GM19438 (cell line): ENCODE results near the gene PKN2.

ENCODE experiments used
- ATAC-seq: cut with Tn5 transposase; IDR thresholded peaks from one replicate; pipeline ENCODE4 v1.9.1; 2021; ENCODE audit warnings: low read depth; ENCODE audit not compliant: unreplicated experiment

PKN2 gene

DNA sequence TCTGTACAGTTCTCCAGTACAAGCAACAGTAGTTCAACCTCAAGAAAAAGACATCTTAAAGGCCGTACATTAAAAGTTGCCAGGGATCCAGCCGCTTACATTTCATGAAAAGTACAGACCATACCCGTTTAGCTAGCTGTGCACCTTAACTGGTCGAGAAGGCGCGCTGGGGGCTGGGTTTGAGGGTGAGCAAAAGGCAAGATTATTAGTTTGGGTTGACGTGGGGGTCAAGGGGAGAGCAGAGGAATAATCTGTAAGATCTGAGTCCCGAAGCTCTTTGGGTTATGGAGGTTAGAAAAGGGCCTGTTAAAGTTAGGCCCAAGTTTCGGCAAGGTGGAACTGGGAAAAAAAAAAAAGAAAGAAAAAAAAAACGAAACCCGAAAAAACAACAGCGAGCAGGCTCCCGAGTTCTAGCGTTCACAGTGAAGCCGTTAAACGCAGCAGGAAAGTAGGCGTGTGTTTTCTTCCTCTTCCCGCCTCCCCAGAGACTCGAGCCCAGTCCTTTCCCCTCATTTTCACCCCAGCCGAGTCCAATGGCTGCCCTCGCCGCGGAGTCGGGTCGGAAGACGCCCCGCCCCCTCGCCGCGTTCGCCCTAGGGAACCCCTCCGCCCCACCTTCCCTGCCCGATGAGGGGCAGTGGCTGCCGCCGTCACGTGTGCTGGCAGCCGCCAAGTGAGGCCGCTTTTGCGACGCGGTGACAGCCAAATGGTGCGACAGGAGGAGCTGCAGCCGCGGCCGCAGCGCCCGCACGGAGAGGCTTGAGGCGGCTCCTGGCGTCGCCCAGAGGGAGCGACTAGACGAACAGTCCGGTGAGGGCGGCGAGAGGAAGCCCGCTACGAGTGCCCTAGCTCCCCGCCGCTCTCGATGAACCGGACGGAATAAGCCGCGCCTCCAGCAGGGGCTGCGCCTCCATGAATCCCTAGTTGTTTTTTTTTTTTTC lies at the start of gene PKN2:
Gene PKN2, plus strand, starts transcription at position 733 of the 941 bp plus-strand sequence. CDS start 308 bp downstream, outside the sequence.
- ATAC-seq, result peak; percentile 87

DNA sequence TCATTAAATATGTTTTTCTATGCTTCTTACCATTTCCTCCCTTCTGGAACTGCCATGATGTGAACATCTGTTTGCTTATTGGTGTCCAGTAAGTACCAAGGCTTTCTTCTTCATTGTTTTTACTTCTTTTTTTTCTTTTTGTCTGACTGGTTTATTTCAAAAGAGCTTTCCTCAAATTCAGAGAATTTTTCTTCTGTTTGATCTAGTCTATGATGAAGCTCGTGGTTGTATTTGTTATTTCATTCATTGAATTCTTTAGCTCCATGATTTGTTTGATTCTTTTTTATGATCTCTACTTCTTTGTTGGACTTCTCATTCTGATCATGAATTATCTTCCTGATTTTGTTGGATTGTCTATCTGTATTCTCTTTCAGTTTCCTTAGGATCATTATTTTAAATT lies 49.5 kb upstream of the PKN2 start:
- ATAC-seq, result no peak

DNA sequence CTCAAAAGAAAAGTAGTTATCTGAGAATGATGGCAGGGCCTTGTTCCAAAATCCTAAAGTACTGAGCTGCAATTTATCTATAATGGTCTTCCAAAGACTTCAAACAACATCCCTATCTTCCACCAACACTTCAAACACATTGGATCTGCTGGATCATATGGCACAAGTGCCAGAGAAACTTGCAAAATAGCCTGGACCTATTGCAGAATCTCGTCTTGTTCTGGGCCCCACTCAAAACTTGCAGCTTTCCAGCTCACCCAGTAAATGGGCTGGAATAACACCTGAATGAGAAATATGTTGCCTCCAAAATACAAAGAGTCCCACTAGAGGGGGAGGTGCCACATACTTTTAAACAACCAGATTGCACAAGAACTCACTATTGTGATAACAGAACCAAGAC lies 44.0 kb upstream of the PKN2 start:
- ATAC-seq, result no peak

DNA sequence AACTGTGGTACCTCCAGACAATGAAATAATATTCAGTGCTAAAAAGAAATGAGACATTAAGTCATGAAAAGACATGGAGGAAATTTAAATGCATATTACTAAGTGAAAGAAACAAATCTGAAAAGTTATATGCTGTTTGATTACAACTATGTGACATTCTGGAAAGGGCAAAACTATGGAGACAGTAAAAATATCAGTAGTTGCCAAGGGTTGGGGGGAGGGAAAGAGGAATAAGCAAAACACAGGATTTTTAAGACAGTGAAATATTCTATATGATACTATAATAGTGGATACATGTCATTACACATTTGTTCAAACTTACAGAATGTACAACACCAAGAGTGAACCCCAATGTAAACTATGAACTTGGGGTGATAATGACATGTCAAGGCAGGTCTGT lies 38.2 kb upstream of the PKN2 start:
- no peak for ATAC-seq

DNA sequence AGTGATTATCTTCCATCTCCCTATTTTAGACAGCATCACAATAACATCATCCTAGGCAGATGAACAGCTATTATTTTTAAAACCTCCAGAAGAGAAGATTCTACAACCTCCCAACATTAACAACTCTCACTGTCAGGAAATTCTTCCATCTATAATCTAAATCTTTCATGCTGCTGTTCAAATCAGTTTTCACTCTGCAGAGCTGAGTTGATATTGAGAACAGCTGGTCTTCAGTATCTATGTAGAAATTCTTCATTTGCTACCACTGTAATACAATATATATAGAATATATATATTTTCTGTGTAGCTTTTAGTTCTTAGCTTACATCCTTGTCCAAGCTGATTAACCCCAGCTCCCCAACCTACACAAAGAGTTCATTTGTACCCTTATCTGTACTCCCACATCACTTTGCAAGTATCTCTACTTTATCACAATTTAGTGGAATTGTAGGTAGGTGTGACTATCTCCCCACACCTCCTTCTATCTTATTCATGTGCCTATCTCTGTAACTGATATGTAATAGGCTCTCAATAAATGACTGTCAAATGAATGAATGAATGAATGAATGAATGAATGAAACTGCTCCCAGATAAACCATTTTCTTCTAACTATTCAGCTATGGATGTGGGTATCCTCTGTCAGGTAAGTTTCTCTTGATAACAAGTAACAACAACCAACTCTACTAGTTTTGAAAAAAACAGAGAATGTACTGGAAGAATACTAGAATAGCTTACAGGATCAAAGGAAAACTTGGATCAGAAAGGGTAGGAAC lies 37.4 kb upstream of the PKN2 start:
- ATAC-seq, result no peak

DNA sequence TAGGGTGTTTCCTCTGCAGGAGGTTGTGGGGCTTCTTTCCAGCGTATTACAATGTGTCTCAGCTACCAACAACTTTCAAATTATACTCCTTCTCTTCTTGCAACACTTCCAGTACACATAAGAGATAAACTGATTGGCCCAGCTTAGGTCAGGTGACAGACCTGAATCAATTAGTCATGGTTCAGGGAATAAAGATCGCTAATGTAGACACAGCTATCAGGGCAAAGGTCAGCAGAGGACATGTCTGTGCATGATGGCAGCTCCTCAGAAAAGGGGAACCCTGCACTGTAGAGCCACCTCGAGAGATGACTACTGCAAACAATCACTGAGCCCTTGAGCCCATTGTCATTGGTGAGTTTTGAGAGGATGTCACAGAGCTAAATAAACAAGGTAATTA lies 36.8 kb upstream of the PKN2 start:
- ATAC-seq, result no peak

DNA sequence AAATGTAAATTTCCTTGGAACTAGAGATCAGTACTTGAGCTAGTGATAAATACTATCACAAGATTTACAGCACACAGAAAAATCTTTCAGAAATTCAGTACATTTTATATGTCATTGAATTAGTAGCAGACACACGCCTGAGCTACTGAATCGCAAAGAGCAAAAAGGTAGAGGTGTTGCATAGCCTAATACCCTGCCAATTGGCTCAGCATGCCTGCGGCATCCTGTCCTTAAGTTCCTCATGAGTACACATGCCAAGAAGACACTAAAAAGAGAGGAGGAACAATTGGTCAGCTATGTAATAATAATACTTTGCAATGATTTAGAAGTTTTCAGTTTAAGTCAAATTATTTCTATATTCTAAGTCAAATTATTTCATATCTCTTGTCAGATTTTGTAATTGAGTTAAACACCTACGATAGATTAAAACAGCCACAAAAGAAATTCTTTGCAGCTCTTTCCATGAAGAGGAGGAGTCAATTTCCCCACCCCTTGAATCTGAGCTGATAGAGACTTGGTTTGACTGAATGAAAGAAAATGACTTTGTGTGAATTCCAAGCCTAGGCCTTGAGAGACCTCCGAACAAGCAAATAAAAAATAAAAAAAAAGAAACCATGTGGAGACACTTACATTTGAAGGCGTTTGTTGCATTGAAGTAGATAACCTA lies 36.2 kb upstream of the PKN2 start:
- ATAC-seq, result no peak

DNA sequence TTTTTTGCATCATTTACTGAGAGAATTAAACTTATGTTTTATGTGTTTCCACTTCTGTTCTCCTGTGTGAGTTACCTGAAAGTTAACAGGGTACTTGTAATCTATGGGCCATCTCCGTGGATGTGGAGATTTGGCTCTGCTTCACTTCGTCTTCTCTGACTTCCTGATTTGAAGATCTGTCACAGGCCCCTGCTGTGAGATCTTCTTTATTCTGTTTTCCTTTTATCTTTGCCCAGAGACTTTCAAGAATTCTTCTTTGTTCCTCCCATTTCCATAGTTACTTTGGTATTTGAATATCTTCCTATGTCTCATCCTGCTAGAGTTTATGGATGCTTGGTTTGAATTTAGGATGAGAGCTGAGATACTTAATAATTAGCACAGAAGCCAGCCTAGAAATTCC lies 35.4 kb upstream of the PKN2 start:
- no peak for ATAC-seq

DNA sequence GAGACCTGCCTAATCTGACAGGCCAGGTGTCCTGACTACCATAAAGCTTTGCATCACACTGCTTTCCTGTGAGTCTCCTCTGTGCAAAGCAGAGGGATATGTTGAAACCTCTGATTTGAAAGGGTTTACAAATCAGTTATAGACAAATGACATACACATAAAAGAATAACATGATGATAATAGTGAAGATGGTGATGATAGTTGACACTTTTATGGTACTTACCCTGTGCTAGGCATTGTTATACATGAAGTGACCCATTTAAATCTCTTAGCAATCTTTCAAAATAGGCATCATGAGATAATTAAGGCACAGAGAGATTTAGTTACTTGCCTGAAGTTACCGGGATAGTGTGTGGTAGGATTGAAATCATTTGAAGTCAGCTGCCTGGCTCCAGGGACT lies 34.1 kb upstream of the PKN2 start:
- no peak for ATAC-seq

DNA sequence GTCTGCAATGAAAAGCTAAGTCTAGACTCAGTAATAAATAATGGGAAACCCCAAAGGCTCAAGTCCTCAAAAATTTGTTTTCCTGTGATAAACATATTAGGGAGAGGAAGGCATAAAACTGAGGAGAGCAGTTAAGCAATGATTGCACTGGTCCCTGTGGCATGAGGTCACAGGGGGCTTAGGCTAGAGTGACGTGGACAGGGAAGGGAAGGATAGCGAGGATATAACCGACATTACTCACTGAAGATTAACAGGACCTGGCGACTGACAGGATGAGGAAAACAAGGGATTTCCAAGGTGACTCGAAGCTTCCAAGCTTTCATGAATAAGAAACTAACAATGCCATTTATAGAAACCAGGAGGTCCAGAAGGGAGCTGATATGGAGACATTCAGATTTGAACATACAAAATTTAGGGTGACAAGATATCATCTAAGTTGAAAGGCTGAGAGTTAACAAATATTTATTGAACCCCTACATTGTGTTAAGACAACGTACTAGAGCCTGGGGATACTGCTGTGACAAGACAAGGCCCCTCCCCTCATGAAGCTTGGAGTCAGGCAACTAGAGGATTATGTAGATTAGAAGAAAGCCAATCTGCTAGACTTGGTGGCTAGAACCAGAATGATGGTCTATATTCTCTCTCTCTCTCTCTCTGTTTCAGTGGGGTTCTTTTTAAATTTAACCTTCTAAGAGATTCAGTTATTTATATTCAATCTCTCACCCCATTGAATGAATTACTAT lies 33.2 kb upstream of the PKN2 start:
- ATAC-seq, result no peak

DNA sequence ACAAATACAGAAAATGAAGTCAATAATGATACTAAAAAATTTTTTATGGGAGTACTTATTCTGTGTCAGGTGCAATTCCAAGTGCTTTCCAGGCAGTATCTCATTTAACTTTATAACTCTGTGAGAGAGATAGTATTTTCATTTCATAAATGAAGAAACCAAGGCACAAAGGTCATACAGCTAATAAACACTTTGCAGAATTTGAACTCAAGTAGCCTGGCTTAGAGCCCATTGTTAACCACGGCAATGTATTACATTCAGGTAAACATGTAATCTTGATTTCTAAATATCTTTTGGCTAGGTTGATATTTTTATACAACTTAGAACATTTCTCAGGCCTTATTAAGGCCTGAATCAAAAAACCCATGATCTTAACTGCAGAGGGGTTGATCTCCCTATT lies 28.9 kb upstream of the PKN2 start:
- ATAC-seq, result no peak

DNA sequence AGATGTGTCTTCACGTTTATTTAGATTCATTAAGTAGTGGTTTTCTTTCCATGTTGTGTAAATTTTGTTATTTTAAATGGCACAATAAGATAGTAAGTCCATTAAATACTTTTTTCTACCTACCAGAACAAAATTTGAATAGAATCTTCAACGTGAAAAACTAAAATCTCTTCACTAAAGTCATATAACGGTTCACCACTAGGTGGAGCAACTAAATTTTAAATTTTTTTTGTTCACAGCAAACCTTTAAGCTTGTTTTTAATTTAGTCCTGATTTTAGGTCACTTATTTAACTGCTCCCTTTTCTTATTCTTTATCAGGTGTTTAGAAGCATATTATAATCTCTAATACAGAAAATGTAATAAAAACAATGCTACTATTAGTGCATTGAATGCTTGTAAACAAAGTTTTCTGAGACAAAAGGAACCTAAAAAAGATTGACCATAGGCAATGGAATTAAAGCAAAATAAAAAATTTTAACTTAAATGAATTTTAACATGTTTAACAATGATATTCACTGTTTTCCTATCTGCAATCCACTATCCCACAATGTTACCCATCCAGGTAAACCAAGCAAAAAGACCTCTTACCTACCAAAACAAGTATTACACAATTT lies 28.3 kb upstream of the PKN2 start:
- ATAC-seq, result no peak

DNA sequence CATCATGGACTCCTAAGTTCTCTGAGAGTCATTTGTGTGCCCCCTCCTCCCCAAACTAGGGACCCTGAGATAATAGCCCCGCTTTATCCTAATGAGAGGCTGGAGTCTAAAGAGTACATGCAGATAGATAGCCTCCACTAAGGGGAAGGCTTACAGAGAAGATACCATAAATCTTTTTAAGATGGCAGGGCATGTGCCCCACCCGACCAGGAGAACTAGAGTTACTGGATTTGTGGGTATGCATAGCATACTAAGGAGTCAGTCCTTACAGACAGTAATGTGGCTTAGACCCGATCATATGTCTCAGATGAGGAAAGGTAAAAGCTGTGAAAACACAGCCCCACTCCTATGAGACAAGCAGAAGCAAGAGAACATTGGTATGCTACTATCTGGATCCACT lies 25.7 kb upstream of the PKN2 start:
- ATAC-seq, result no peak

DNA sequence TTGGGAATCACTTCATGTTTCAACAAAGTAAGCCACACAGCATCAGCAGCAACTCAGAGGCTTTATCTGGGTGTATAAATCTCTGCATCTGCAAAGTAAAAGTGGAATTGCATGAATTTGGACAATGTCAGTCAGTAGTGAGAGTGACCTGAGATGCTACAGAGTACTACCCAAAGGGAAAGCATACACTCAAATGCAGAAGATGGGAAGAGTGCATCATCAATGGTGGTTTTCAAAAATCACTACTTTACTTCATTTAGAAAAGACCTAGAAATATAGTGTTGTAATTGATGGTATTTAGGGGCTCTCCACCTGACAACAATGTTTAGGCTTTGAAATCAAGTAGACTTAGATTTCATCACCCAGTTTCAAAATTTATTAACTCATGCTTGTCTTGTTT lies 24.5 kb upstream of the PKN2 start:
- no peak for ATAC-seq

DNA sequence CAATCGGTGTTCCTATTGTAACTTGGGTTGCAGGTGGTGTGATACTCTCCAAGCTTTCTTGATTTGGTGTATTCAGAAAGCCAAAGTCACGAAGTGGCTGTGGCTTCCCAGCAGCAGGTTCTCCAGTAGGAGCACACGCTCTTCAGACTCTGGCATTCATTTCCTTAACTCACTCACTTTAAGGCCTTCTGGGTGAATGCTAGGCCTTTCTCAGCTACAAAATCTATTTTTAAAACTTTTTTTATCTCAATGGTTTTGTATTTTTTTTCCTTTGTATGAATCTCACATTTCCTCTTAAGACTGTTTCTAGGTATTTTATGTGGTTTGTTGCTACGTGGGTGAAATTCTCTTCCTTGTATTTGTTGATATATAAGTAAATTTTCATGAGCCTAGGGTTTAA lies 22.9 kb upstream of the PKN2 start:
- ATAC-seq, result no peak

DNA sequence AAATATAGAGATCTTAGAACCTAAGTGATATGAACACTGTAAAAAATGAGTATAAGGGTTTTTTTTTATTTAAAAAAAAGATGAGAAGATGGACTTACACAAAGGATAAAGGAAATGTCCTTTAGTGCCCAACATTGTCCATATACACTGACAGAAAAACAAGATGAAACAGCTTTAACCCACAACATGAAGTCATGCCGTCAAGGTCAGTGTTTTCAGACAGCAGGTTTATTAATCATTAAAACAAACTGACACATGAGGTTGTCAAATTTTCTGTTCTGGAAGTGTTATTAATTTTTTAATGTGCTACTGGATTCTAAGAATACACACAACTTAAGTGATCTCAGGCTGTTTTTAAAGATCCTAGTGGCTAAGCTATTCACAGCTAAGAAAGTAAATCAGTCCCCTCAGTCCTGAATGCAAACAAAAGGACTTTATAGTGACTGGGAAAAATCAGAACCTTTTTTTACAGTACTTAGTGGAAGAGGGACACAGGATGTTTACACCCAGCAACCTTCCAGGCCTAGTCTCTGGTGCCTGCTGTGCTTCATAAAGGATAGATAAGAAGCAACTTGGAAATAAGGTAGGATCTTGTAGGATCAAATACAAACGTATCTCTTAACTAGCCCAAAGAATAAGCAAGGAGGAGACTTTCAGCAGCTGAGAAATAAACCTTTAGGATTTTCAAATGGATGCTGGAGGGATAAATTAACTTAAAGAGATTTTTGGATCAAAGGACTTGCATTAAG lies 21.9 kb upstream of the PKN2 start:
- no peak for ATAC-seq

DNA sequence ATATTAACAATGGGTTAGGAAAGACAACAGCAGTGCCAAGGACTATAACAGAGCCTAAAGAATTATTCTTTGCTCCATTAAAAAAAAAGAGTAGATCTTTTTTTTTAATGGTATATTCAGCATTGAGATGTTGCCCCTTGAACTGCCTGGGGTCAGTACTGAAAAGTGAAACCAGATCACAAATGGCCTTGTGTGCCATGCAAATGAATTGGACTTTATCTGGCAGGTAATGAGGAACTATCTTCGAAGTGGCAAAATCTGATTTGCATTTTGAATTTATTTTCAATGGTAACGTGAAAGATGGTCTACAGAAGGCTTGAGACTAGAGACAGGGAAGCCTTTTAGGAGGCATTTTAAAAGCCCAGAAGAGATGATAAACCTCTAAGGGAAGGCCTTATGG lies 21.4 kb upstream of the PKN2 start:
- no peak for ATAC-seq

DNA sequence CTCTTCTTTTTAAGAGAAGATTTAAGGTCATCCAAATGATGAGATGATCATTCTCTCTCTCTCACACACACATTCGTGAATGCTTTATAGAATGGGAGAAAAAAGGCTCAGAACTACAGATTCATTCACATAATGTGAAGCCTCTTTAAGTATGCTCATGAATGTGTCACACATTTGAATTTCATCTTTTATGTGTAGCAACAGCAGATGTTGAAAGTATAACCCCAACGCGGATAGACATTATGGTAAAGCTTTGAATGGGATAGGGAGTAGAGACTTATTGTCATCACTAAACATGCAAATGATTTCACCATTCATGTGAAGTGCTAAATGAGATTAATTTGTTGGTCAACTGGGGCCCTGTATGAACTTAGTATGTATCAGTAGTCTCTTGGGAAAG lies 15.7 kb upstream of the PKN2 start:
- no peak for ATAC-seq

DNA sequence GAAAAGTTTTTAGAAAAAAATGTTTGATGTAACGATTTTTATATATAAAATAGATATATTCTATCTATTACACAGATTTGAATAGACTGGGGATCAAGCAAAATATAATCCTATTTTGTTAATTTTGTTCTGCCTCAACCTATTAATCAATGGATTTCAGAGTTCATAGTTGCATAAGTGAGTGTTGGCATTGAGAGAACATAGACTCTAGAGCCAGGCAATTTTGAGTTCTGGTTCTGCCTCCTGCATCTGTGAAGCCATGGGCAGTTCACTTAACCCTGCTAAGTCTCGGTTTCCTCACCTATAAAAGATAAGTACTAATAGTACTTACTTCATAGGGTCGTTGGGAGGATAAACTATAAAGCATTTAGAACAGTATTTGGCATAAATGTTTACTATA lies 13.6 kb upstream of the PKN2 start:
- ATAC-seq, result no peak

DNA sequence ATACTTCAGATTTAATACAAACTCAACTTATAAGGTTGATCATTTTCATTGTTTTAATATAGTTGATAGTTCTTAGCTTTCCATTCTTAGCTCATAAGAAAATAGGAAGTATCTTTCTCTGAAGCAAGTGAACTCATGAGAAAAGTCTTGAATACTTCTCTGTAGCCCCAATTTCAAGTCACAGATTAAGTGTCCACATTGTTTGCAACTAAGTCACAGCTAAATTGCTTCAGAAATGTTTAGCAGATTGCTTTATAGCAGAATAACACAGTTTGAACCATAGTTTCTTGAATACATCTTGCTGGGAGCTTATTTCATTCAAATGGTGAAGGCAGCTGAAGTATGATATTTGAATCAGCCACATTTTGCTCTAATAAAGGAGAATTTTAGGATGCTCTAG lies 10.6 kb upstream of the PKN2 start:
- no peak for ATAC-seq
